ENCODE results near the gene ESPNL. TPM values are rescaled to one million over a fixed set of nuclear protein-coding genes. Genes with fewer than 3 reads are reported as not detected.
"Not testable (repeated sequence)": the region's sequence is repeated elsewhere in the genome, so short reads cannot be mapped to it uniquely, and the experiment has no call there.

Gene ESPNL
- total RNA-seq, 4 donors from 2014 or later, result 0.19 to 0.47 (median 0.25) TPM

DNA sequence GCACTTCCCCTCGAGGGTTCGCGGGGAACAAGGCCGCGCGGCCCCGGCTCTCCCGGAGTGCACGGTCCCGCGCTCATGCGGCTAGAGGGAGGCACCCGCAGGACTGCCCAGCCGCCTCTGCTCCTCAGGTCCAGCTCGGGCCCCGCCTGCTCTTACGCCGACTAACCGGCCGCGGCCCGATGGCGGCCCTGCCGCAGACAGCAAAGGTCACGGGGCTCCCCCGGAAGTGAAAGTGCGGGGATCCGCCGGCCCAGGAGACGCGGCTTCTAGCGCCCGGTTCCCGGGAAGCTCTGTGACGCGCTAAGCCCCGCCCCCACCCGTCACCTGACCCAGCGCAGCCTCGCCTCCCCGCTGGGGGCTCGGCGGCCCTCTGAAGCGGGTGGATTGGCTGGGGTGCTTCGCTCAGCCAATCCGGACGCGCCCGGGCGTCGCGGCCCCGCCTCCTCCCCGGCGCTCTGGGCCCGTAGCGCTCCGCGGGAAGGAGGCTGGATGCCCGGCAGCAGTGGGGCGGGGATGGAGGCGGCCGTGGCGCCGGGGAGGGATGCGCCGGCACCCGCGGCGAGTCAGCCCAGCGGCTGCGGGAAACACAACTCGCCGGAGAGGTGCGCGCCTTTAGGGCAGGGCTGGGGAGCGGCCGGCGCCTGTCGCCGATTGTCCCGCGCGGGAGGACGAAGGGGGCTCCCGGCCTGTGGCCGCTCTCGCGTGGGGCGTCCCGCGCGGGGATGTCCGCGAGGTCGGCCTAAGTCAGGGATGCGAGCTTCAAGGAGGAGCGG is 39.4 kb upstream of the ESPNL start, which contains the start of gene SCLY:
Gene SCLY (plus strand): TSS at position 460 of the 773 bp plus-strand sequence. CDS start 54 bp downstream, at position 514.
- peak; percentile 94 for DNase-seq (ENCODE audit: low spot score)
- TF ChIP-seq, protein P1, sequence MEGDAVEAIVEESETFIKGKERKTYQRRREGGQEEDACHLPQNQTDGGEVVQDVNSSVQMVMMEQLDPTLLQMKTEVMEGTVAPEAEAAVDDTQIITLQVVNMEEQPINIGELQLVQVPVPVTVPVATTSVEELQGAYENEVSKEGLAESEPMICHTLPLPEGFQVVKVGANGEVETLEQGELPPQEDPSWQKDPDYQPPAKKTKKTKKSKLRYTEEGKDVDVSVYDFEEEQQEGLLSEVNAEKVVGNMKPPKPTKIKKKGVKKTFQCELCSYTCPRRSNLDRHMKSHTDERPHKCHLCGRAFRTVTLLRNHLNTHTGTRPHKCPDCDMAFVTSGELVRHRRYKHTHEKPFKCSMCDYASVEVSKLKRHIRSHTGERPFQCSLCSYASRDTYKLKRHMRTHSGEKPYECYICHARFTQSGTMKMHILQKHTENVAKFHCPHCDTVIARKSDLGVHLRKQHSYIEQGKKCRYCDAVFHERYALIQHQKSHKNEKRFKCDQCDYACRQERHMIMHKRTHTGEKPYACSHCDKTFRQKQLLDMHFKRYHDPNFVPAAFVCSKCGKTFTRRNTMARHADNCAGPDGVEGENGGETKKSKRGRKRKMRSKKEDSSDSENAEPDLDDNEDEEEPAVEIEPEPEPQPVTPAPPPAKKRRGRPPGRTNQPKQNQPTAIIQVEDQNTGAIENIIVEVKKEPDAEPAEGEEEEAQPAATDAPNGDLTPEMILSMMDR (IDR thresholded peaks at IDR 0.05), result no peak
- ATAC-seq (ENCODE audit: low FRiP score), result peak; percentile 99

GRCh38 chr2:238061315-238062202 is 38.6 kb upstream of the ESPNL start:
- ATAC-seq (ENCODE audit: low FRiP score) (peak; percentile 2), DNase-seq (ENCODE audit: low spot score) (no peak)
- TF ChIP-seq, protein P1 (IDR thresholded peaks at IDR 0.05), result no peak

DNA sequence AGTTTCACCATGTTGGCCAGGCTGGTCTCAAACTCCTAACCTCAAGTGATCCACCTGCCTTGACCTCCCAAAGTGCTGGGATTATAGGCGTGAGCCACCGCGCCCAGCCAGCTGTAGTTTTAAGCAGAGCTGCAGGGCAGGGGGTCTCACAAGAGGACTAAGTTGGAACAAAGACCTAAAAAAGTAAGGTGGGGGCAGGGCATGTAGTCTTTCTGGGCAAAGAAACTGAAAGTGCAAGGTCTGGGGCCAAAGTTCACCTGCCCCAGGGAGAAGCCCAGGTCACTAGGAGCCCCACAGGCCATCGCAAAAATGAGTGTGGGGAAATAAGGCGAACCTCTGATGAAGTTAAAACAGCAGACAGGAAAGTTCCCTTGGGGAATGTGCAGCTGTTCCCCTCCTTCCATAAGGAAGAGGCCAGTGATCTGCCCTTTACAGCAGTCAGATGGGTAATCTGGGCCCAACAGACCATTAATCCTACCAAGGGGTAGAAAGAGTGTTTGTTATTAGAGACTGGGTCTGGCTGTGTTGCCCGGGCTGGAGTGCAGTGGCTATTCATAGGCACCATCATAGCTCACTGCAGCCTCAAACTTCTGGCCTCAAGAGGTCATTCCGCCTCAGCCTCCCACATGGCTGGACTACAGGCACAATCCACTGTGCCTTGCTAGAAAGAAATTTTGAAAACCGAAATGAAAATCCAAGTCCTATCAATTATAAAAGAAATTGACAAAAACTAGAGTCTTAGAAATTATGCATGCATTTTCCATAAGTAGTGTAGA is 36.5 kb upstream of the ESPNL start:
- DNase-seq (ENCODE audit: low spot score) (no peak), ATAC-seq (ENCODE audit: low FRiP score) (no peak)
- TF ChIP-seq, protein P1 (IDR thresholded peaks at IDR 0.05), result no peak

GRCh38 chr2:238064376-238064775 is 35.8 kb upstream of the ESPNL start:
- TF ChIP-seq, protein P1 (IDR thresholded peaks at IDR 0.05), result no peak
- DNase-seq (ENCODE audit: low spot score) (no peak), ATAC-seq (ENCODE audit: low FRiP score) (no peak)

- no peak for DNase-seq (ENCODE audit: low spot score)
- no peak for ATAC-seq (ENCODE audit: low FRiP score)
- TF ChIP-seq, protein P1 (IDR thresholded peaks at IDR 0.05), result no peak
These were observed 34.9 kb upstream of the ESPNL start for GRCh38 chr2:238065071-238065846.

DNA sequence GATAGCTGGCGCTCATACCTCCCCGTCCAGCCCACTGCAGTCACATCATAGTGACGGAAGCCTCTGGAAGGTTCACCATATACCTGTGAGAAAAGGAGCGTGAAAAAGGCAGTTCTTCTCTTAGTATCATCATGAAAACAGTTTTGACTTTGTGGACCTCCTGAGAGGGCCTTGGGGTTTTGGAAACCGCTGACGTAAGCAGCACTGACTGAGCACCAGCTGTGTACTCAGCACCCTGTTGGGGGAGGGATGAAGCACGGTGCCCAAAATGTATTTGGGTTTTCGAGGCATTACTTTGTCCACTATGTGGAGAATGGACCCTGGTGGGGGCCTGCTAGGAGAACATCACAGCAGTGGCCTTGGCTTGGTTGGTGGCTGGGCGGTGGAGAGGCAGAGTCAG is 33.9 kb upstream of the ESPNL start:
- no peak for DNase-seq (ENCODE audit: low spot score)
- TF ChIP-seq, protein P1 (IDR thresholded peaks at IDR 0.05), result no peak
- ATAC-seq (ENCODE audit: low FRiP score), result no peak

DNA sequence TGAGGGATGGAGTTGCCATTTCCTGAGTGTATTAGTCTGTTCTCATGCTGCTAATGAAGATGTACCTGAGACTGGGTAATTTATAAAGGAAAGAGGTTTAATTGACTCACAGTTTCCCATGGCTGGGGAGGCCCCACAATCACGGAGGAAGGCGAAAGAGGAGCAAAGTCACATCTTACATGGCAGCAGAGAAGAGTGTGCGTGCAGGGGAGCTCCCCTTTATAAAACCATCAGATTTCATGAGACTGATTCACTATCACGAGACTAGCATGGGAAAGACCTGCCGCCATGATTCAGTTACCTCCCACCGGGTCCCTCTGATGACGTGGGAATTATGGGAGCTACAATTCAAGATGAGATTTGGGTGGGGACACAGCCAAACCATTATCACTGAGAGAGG is 33.4 kb upstream of the ESPNL start:
- not testable (repeated sequence) for ATAC-seq (ENCODE audit: low FRiP score)

More for the DNA sequence above, 33.4 kb upstream of the ESPNL start:
- not testable (repeated sequence) for DNase-seq (ENCODE audit: low spot score)
